ENCODE measurements around the gene PLSCR2.

Gene PLSCR2

GRCh38 chr3:146390006-146390772 lies 79.2 kb downstream of the PLSCR2 start:
- no peak for TF ChIP-seq CTCF (IDR thresholded peaks at IDR 0.05)
- Histone ChIP-seq H3K9me3 (no peaks in the 10 kb centered on the region), H3K27ac (no peak overlapping the region), H3K27me3 (no peaks in the 10 kb centered on the region), H3K4me3 (ENCODE audit: low read depth in 1 of 2, low read length in 1 of 2) (no peak overlapping the region), H3K36me3 (no peaks in the 10 kb centered on the region), H3K4me1 (ENCODE audit: control insufficient read depth in 1 of 2, insufficient read depth in 1 of 2, low read depth in 1 of 2, low read length in 1 of 2) (no peaks in the 10 kb centered on the region)

GRCh38 chr3:146387566-146387965 lies 81.8 kb downstream of the PLSCR2 start:
- Histone ChIP-seq H3K9me3 (no peaks in the 10 kb centered on the region), H3K27ac (no peak overlapping the region), H3K27me3 (no peaks in the 10 kb centered on the region), H3K4me1 (ENCODE audit: control insufficient read depth in 1 of 2, insufficient read depth in 1 of 2, low read depth in 1 of 2, low read length in 1 of 2) (no peaks in the 10 kb centered on the region), H3K4me3 (ENCODE audit: low read depth in 1 of 2, low read length in 1 of 2) (no peak overlapping the region), H3K36me3 (no peaks in the 10 kb centered on the region)
- TF ChIP-seq CTCF (IDR thresholded peaks at IDR 0.05), result no peak

- H3K4me1 ChIP-seq (ENCODE audit: control insufficient read depth in 1 of 2, insufficient read depth in 1 of 2, low read depth in 1 of 2, low read length in 1 of 2), result no peaks in the 10 kb centered on the region
- H3K27me3 ChIP-seq, result no peaks in the 10 kb centered on the region
- no peaks in the 10 kb centered on the region for H3K36me3 ChIP-seq
- no peak overlapping the region for H3K27ac ChIP-seq
- no peak for TF ChIP-seq CTCF (IDR thresholded peaks at IDR 0.05)
- no peaks in the 10 kb centered on the region for H3K9me3 ChIP-seq
- no peak overlapping the region for H3K4me3 ChIP-seq (ENCODE audit: low read depth in 1 of 2, low read length in 1 of 2)
Measured at GRCh38 chr3:146386936-146387335, 82.4 kb downstream of the PLSCR2 start.

GRCh38 chr3:146384786-146385185 lies 84.6 kb downstream of the PLSCR2 start:
- no peak overlapping the region for H3K4me3 ChIP-seq (ENCODE audit: low read depth in 1 of 2, low read length in 1 of 2)
- H3K4me1 ChIP-seq (ENCODE audit: control insufficient read depth in 1 of 2, insufficient read depth in 1 of 2, low read depth in 1 of 2, low read length in 1 of 2), result no peaks in the 10 kb centered on the region
- H3K36me3 ChIP-seq, result no peaks in the 10 kb centered on the region
- H3K27me3 ChIP-seq, result no peaks in the 10 kb centered on the region
- H3K9me3 ChIP-seq, result no peaks in the 10 kb centered on the region
- no peak for TF ChIP-seq CTCF (IDR thresholded peaks at IDR 0.05)
- no peak overlapping the region for H3K27ac ChIP-seq

Measured in neutrophil (primary cell).